Endothelial cell of umbilical vein (primary cell): ENCODE measurements around the gene TLCD3B. TPM values are rescaled to one million over a fixed set of nuclear protein-coding genes. Genes with fewer than 3 reads are reported as not detected.

ENCODE experiments used
- BruUV-seq: library from RNA; stranded (reverse); fragments of 400-500 nt; replicated peaks from 2 replicates; lab custom pipeline; 2021; lab: Mats Ljungman, UMichigan
- CTCF ChIA-PET: fragments of 300-600, 350-600 bp; sonication (Branson Sonifier 250); formaldehyde crosslinking; loops from one replicate; lab custom pipeline; 2021; ENCODE audit warnings: antibody characterized with exemption, inconsistent platforms; lab: Charles Lee
- POLR2A ChIA-PET: fragments of 300-600, 350-600 bp; sonication (Branson Sonifier 250); formaldehyde crosslinking; loops from one replicate; lab custom pipeline; 2021; ENCODE audit warnings: antibody characterized with exemption, inconsistent platforms; lab: Charles Lee
- DNase-seq: peaks from one replicate; pipeline ENCODE4 v3.0.0-alpha.2; 2011; ENCODE audit warnings: low read depth, low spot score
- FAIRE-seq: peaks from 2 replicates; lab custom pipeline; 2011; peaks lifted over from hg19 to GRCh38; lab: Jason Lieb, UNC
- H2AFZ ChIP-seq: 2 replicates; pipeline ENCODE4 v1.6.0; 2012; ENCODE audit warnings: low read depth, low read length, control low read depth, inconsistent platforms
- H3K27ac ChIP-seq: 2 replicates; pipeline ENCODE4 v1.5.1; 2011; ENCODE audit warnings: low read depth, mild to moderate bottlenecking, control low read depth, low read length, moderate library complexity; ENCODE audit not compliant: insufficient read depth
- H3K27me3 ChIP-seq, 2 experiments: 2 replicates each; pipeline versions ENCODE4 v1.6.0 to v1.6.1; 2011; ENCODE audit warnings: low read length in 2 of 2, mixed read lengths in 1 of 2; ENCODE audit not compliant: control insufficient read depth in 2 of 2, insufficient read depth in 2 of 2
- H3K36me3 ChIP-seq, 2 experiments: 2 replicates in 1 of 2; 3 replicates in 1 of 2; pipeline ENCODE4 v1.5.1; 2011; ENCODE audit warnings: low read length in 2 of 2, mild to moderate bottlenecking in 1 of 2, moderate library complexity in 1 of 2; ENCODE audit not compliant: control insufficient read depth in 2 of 2, insufficient read depth in 2 of 2; ENCODE audit errors: extremely low read depth in 1 of 2
- H3K4me1 ChIP-seq: 3 replicates; pipeline ENCODE4 v1.5.1; 2011; ENCODE audit warnings: mild to moderate bottlenecking, low read length; ENCODE audit not compliant: control insufficient read depth, insufficient read depth; ENCODE audit errors: extremely low read depth
- H3K4me2 ChIP-seq: 2 replicates; pipeline ENCODE4 v1.6.1; 2011; ENCODE audit warnings: low read length, control low read depth, mixed read lengths; ENCODE audit not compliant: insufficient read depth
- H3K4me3 ChIP-seq, 3 experiments: fragments of 200-600 bp in 1 of 3; sonication (generic), shearing (Covaris generic) in 1 of 3; replicated peaks in 1 of 3; 2 replicates each; pipeline ENCODE4 v1.5.1; 2011 to 2016; ENCODE audit warnings: control low read depth in 3 of 3, low read length in 3 of 3, mild to moderate bottlenecking in 2 of 3, inconsistent platforms in 1 of 3, low read depth in 1 of 3, moderate library complexity in 1 of 3; ENCODE audit not compliant: insufficient read depth in 1 of 3
- H3K79me2 ChIP-seq: 2 replicates; pipeline ENCODE4 v1.6.0; 2012; ENCODE audit warnings: low read length, inconsistent platforms; ENCODE audit not compliant: control insufficient read depth, insufficient read depth
- H3K9ac ChIP-seq: replicated peaks from 2 replicates; pipeline ENCODE3; 2011; ENCODE audit warnings: low read length, control low read depth; ENCODE audit not compliant: insufficient read depth; ENCODE audit errors: extremely low read depth
- H3K9me1 ChIP-seq: replicated peaks from 3 replicates; pipeline ENCODE4 v1.6.0; 2011; ENCODE audit warnings: mild to moderate bottlenecking, low read length; ENCODE audit not compliant: control insufficient read depth, insufficient read depth; ENCODE audit errors: extremely low read depth
- H3K9me3 ChIP-seq: replicated peaks from 2 replicates; pipeline ENCODE4 v1.5.1; 2012; ENCODE audit warnings: low read length, inconsistent platforms; ENCODE audit not compliant: control insufficient read depth, insufficient read depth
- H4K20me1 ChIP-seq: replicated peaks from 2 replicates; pipeline ENCODE3; 2011; ENCODE audit warnings: mild to moderate bottlenecking, low read length; ENCODE audit not compliant: control insufficient read depth, insufficient read depth; ENCODE audit errors: extremely low read depth
- CTCF ChIP-seq, 2 donors: IDR thresholded peaks; 1 replicate in 1 of 2; 2 replicates in 1 of 2; pipeline ENCODE4 v1.5.1; 2011; ENCODE audit warnings: low read length in 2 of 2, mild to moderate bottlenecking in 2 of 2, moderate library complexity in 2 of 2, control low read depth in 1 of 2, inconsistent platforms in 1 of 2, low read depth in 1 of 2; ENCODE audit not compliant: insufficient read depth in 1 of 2; ENCODE audit errors: extremely low read depth in 1 of 2
- EZH2 ChIP-seq: IDR thresholded peaks from 2 replicates; pipeline ENCODE4 v1.6.1; 2012; ENCODE audit warnings: borderline replicate concordance, low read depth, mild to moderate bottlenecking, moderate library complexity, low read length, inconsistent platforms; ENCODE audit not compliant: severe bottlenecking
- FOS ChIP-seq: IDR thresholded peaks from 2 replicates; pipeline ENCODE4 v1.6.1; 2011; ENCODE audit warnings: mild to moderate bottlenecking, low read length, moderate library complexity, borderline replicate concordance; ENCODE audit not compliant: insufficient read depth
- GATA2 ChIP-seq: IDR thresholded peaks from 2 replicates; pipeline ENCODE4 v1.7.0; 2011; ENCODE audit warnings: low read depth, mild to moderate bottlenecking, moderate library complexity, mixed read lengths, low read length; ENCODE audit not compliant: insufficient read length, insufficient read depth
- JUN ChIP-seq: IDR thresholded peaks from 2 replicates; pipeline ENCODE4 v1.6.1; 2011; ENCODE audit warnings: borderline replicate concordance, low read depth; ENCODE audit not compliant: insufficient read length, insufficient read depth
- MYC ChIP-seq: IDR thresholded peaks from one replicate; pipeline ENCODE4 v1.6.1; 2011; ENCODE audit warnings: mild to moderate bottlenecking, low read depth, low read length
- POLR2A ChIP-seq: IDR thresholded peaks from 2 replicates; pipeline ENCODE4 v1.6.1; 2012; ENCODE audit warnings: low read depth, mild to moderate bottlenecking, control low read depth, low read length
- POLR2AphosphoS5 ChIP-seq: IDR thresholded peaks from 2 replicates; pipeline ENCODE4 v1.6.1; 2012; ENCODE audit warnings: low read depth, mild to moderate bottlenecking, control low read depth, low read length, moderate library complexity; ENCODE audit not compliant: insufficient read depth
- dilution Hi-C: fragments of 300-500 bp; cut with MboI; formaldehyde crosslinking; loops from one replicate; pipeline ENCODE4 v1.15.0; 2019; ENCODE audit warnings: low sequenced_read_pairs; ENCODE audit not compliant: extremely low pct_ligation_motif_present
- intact Hi-C: fragments of 100-400 bp; cut with micrococcal nuclease; formaldehyde crosslinking; loops from one replicate; pipeline ENCODE4 v1.10.0; 2022
- polyA plus RNA-seq, 4 experiments: library from polyadenylated mRNA; depleted of rRNA in 3 of 4; stranded (reverse) in 3 of 4; unstranded in 1 of 4; fragments of >200 nt; gene quantifications; 2 replicates each; pipeline versions ENCODE4 v1.2.1 to v1.2.3, GENCODE V29; 2011 to 2012; ENCODE audit warnings: missing spikeins in 1 of 4
- total RNA-seq: library from RNA; stranded (reverse); gene quantifications from 2 replicates; pipeline ENCODE4 v1.2.3, GENCODE V29; 2021
- TF ChIP-seq, protein P1 (sequence below): IDR thresholded peaks from 2 replicates; pipeline ENCODE4 v1.6.1; 2011; ENCODE audit not compliant: insufficient read depth, insufficient read length

The TLCD3B gene
- total and polyA plus RNA-seq, 2 donors (not counting 3 experiments of a cell fraction or from before 2014, with no cell fraction given): 0.37 to 0.86 TPM

DNA sequence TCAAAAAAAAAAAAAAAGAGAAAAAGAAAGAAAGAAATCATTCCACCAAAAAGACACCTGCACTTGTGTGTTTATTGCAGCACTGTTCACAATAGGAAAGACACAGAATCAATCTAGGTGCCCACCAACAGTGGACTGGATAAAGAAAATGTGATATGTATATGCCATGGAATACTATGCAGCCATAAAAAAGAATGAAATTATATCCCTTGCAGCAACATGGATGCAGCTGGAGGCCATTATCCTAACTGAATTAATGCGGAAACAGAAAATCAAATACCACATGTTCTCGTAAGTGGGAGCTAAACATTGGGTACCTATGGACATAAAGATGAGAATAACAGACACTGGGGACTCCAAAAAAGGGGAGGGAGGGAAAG is 13.8 kb downstream of the TLCD3B start:
- no peak for FAIRE-seq
- peaks cover under 1% of the 10 kb centered on the region in 2 experiments for H3K27me3 ChIP-seq
- POLR2A ChIA-PET: no interaction called here

More for the DNA sequence above, 13.8 kb downstream of the TLCD3B start:
- Histone ChIP-seq H3K9me1 (no peaks in the 10 kb centered on the region), H3K36me3 (no peaks in the 10 kb centered on the region), H3K9me3 (no peaks in the 10 kb centered on the region), H3K4me2 (no peak overlapping the region), H3K79me2 (no peaks in the 10 kb centered on the region), H4K20me1 (no peaks in the 10 kb centered on the region), H3K27ac (no peak overlapping the region), H2AFZ (no peak overlapping the region), H3K4me1 (no peaks in the 10 kb centered on the region), H3K9ac (no peak overlapping the region), H3K4me3 (no peak overlapping the region)
- dilution Hi-C loops (no loop called here), intact Hi-C loops (no loop called here)
- CTCF ChIA-PET: interaction anchor here (1.2 to 3.4 kb wide), 2 partner anchors 12 to 169 kb away, joined by 4 to 17 read pairs; no protein-coding TSS in a partner anchor
- DNase-seq: no peak
- TF ChIP-seq JUN (no peak), EZH2 (no peak), FOS (no peak), MYC (no peak), CTCF (IDR thresholded peaks at IDR 0.05; ENCODE audit: extremely low read depth in 1 of 2, insufficient read depth in 1 of 2, low read depth in 1 of 2, low read length in 2 of 2) (no peak), POLR2A (no peak), POLR2AphosphoS5 (no peak), GATA2 (no peak)
- TF ChIP-seq, protein P1, sequence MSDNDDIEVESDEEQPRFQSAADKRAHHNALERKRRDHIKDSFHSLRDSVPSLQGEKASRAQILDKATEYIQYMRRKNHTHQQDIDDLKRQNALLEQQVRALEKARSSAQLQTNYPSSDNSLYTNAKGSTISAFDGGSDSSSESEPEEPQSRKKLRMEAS: no peak
- BruUV-seq: no TSS peak
